ENCODE measurements around the gene SHF. TPM values are rescaled to one million over a fixed set of nuclear protein-coding genes. Genes with fewer than 3 reads are reported as not detected.

Gene SHF
- total RNA-seq, 1 experiment from 2014 or later, result 0.44 TPM

GRCh38 chr15:45165536-45165935 is 22.2 kb downstream of the SHF start:
- Mint-ChIP-seq H3K27me3 (ENCODE audit: insufficient read depth, unreplicated experiment) (no peaks in the 10 kb centered on the region), H3K27ac (ENCODE audit: low read depth, unreplicated experiment) (peak overlapping the region; percentile 63), H3K4me1 (ENCODE audit: insufficient read depth, unreplicated experiment) (peaks cover 23% of the 10 kb centered on the region), H3K4me3 (ENCODE audit: unreplicated experiment) (peak overlapping the region; percentile 71), H3K9me3 (ENCODE audit: unreplicated experiment) (no peaks in the 10 kb centered on the region), H3K36me3 (ENCODE audit: insufficient read depth, unreplicated experiment) (peaks cover 8% of the 10 kb centered on the region)
- TF ChIP-seq, protein P1, sequence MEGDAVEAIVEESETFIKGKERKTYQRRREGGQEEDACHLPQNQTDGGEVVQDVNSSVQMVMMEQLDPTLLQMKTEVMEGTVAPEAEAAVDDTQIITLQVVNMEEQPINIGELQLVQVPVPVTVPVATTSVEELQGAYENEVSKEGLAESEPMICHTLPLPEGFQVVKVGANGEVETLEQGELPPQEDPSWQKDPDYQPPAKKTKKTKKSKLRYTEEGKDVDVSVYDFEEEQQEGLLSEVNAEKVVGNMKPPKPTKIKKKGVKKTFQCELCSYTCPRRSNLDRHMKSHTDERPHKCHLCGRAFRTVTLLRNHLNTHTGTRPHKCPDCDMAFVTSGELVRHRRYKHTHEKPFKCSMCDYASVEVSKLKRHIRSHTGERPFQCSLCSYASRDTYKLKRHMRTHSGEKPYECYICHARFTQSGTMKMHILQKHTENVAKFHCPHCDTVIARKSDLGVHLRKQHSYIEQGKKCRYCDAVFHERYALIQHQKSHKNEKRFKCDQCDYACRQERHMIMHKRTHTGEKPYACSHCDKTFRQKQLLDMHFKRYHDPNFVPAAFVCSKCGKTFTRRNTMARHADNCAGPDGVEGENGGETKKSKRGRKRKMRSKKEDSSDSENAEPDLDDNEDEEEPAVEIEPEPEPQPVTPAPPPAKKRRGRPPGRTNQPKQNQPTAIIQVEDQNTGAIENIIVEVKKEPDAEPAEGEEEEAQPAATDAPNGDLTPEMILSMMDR (IDR thresholded peaks at IDR 0.05; ENCODE audit: unreplicated experiment), result no peak
- intact Hi-C loops (cut with micrococcal nuclease), result no loop called here
- BruUV-seq (replicated peaks), result no TSS peak
- ChIA-PET POLR2A (interaction anchor here (6.7 kb wide), 1 partner anchor 34 kb away, joined by 113 read pairs; no protein-coding TSS in a partner anchor), CTCF (interaction anchor here (0.5 to 10.8 kb wide), 9 partner anchors 13 to 470 kb away, joined by 3 to 94 read pairs (median 5); no protein-coding TSS in a partner anchor)
- no peak for DNase-seq (ENCODE audit: unreplicated experiment)

- DNase-seq (ENCODE audit: unreplicated experiment), result no peak
- TF ChIP-seq, protein P1 (IDR thresholded peaks at IDR 0.05; ENCODE audit: unreplicated experiment), result no peak
- Mint-ChIP-seq H3K4me3 (ENCODE audit: unreplicated experiment) (peak overlapping the region; percentile 71), H3K27me3 (ENCODE audit: insufficient read depth, unreplicated experiment) (no peaks in the 10 kb centered on the region), H3K27ac (ENCODE audit: low read depth, unreplicated experiment) (peak overlapping the region; percentile 46), H3K36me3 (ENCODE audit: insufficient read depth, unreplicated experiment) (peaks cover 12% of the 10 kb centered on the region), H3K9me3 (ENCODE audit: unreplicated experiment) (no peaks in the 10 kb centered on the region), H3K4me1 (ENCODE audit: insufficient read depth, unreplicated experiment) (peaks cover 23% of the 10 kb centered on the region)
- ChIA-PET POLR2A (interaction anchor here (2.8 to 6.7 kb wide), 2 partner anchors 35 to 237 kb away, joined by 15 to 113 read pairs; a partner anchor contains a TSS), CTCF (interaction anchor here (0.7 to 10.8 kb wide), 14 partner anchors 14 to 292 kb away, joined by 3 to 94 read pairs (median 6); no protein-coding TSS in a partner anchor)
- intact Hi-C loops (cut with micrococcal nuclease), result no loop called here
- TSS peak; percentile 23 for BruUV-seq (replicated peaks)
Observed at GRCh38 chr15:45164914-45165313, 22.9 kb downstream of the SHF start.

DNA sequence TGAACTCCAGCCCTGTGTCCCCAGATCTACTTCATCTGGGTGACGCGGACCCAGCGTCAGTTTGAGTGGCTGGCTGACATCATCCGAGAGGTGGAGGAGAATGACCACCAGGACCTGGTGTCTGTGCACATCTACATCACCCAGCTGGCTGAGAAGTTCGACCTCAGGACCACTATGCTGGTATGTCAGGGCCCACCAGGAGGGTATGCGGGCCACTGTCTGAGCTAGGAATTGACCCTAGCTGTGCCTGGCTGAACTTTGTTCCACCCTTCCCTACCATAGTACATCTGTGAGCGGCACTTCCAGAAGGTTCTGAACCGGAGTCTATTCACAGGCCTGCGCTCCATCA is 24.3 kb downstream of the SHF start:
- Mint-ChIP-seq H3K27ac (ENCODE audit: low read depth, unreplicated experiment) (peak overlapping the region; percentile 96), H3K36me3 (ENCODE audit: insufficient read depth, unreplicated experiment) (peaks cover 14% of the 10 kb centered on the region), H3K4me3 (ENCODE audit: unreplicated experiment) (no peak overlapping the region), H3K4me1 (ENCODE audit: insufficient read depth, unreplicated experiment) (peaks cover 30% of the 10 kb centered on the region), H3K27me3 (ENCODE audit: insufficient read depth, unreplicated experiment) (no peaks in the 10 kb centered on the region), H3K9me3 (ENCODE audit: unreplicated experiment) (no peaks in the 10 kb centered on the region)
- ChIA-PET POLR2A (interaction anchor here (0.7 to 6.7 kb wide), 13 partner anchors 13 to 424 kb away, joined by 3 to 113 read pairs (median 5); partner anchors contain the start of gene BLOC1S6), CTCF (interaction anchor here (0.5 to 10.8 kb wide), 42 partner anchors 10 to 1142 kb away, joined by 3 to 94 read pairs (median 4); a partner anchor contains a TSS)
- intact Hi-C loops (cut with micrococcal nuclease), result loop anchor here (1.0 kb wide), 2 partner anchors 37 to 236 kb away; no protein-coding TSS in a partner anchor
- TF ChIP-seq, protein P1 (IDR thresholded peaks at IDR 0.05; ENCODE audit: unreplicated experiment), result no peak
- DNase-seq (ENCODE audit: unreplicated experiment), result no peak
- BruUV-seq (replicated peaks), result no TSS peak

DNA sequence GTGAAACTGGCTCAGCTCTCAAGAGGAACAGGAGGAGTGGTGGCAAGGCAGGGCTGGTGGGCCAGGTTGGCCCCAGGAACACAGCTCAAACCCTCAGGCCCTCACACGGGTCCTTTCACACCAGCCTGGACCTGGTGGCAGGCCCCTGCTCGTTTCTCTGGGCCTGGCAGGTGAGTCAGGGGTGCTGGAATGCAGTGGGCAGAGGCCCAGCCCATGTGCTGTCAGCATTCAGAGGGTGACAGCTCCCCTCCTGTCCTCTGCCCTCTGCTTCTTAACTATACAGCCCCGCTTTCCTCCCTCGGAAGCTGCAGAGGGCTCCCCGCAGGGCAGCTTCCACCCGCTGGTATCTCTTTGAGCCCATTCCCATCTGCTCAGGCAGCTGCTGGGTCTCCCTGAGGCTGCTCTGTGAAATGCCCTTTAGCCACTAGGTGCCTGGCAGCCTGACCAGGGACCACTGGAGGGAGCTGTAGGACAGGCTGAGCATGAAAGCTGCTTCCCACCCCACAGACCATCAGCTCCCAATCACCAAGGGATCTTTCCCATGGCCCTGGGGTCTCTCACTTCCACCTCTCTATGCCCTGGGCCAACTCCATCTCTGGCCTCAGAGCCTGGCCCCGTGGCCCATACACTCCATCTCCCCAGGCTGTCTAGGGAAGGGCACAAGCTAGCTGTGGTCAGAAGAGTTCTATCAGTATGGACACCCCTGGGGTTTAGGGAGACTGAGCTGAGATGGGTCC is 24.8 kb downstream of the SHF start:
- ChIA-PET CTCF (interaction anchor here (0.6 to 10.8 kb wide), 49 partner anchors 9 to 1384 kb away, joined by 3 to 94 read pairs (median 4); a partner anchor contains a TSS), POLR2A (interaction anchor here (0.5 to 6.7 kb wide), 15 partner anchors 14 to 434 kb away, joined by 3 to 113 read pairs (median 4); partner anchors contain the start of gene BLOC1S6)
- Mint-ChIP-seq H3K9me3 (ENCODE audit: unreplicated experiment) (no peaks in the 10 kb centered on the region), H3K36me3 (ENCODE audit: insufficient read depth, unreplicated experiment) (peaks cover 14% of the 10 kb centered on the region), H3K4me3 (ENCODE audit: unreplicated experiment) (peak overlapping the region; percentile 43), H3K4me1 (ENCODE audit: insufficient read depth, unreplicated experiment) (peaks cover 35% of the 10 kb centered on the region), H3K27me3 (ENCODE audit: insufficient read depth, unreplicated experiment) (no peaks in the 10 kb centered on the region), H3K27ac (ENCODE audit: low read depth, unreplicated experiment) (peak overlapping the region; percentile 96)
- intact Hi-C loops (cut with micrococcal nuclease), result loop anchor here (1.0 kb wide), 2 partner anchors 37 to 236 kb away; no protein-coding TSS in a partner anchor
- no TSS peak for BruUV-seq (replicated peaks)
- DNase-seq (ENCODE audit: unreplicated experiment), result peak; percentile 86
- TF ChIP-seq, protein P1 (IDR thresholded peaks at IDR 0.05; ENCODE audit: unreplicated experiment), result peak; percentile 89

Measured in MCF 10A (cell line).